ENCODE results near the gene UBTD2. TPM values are rescaled to one million over a fixed set of nuclear protein-coding genes. Genes with fewer than 3 reads are reported as not detected.

The UBTD2 gene
- total RNA-seq, 2 donors from 2014 or later = 13.5 to 20.8 TPM

GRCh38 chr5:172162987-172163343, 120.6 kb downstream of the UBTD2 start:
- ATAC-seq (no peak), DNase-seq (no peak)
- H3K4me1 ChIP-seq = peaks cover 7% of the 10 kb centered on the region
- H3K27me3 ChIP-seq = no peaks in the 10 kb centered on the region
- WGBS, 2 donors = 61 to 70% methylated on average over 5 of the region's 5 CpGs
- H3K36me3 ChIP-seq (replicated peaks in 1 of 2; ENCODE audit: insufficient read depth in 1 of 2, low read depth in 2 of 2) = no peaks in the 10 kb centered on the region
- no peaks in the 10 kb centered on the region for H3K9me3 ChIP-seq
- intact Hi-C loops (cut with DNase I) = no loop called here
- H3K4me3 ChIP-seq = no peak overlapping the region
- H3K27ac ChIP-seq = no peak overlapping the region
- TF ChIP-seq CTCF (IDR thresholded peaks at IDR 0.05) (no peak), POLR2A (IDR thresholded peaks at IDR 0.05) (no peak)

GRCh38 chr5:172162323-172162986, 121.1 kb downstream of the UBTD2 start:
- Histone ChIP-seq H3K36me3 (replicated peaks in 1 of 2; ENCODE audit: insufficient read depth in 1 of 2, low read depth in 2 of 2) (no peaks in the 10 kb centered on the region), H3K4me1 (peaks cover 7% of the 10 kb centered on the region), H3K27me3 (no peaks in the 10 kb centered on the region), H3K9me3 (no peaks in the 10 kb centered on the region), H3K4me3 (no peak overlapping the region), H3K27ac (no peak overlapping the region)
- 89% methylated on average over 5 of the region's 5 CpGs for WGBS, 2 donors
- intact Hi-C loops (cut with DNase I) = no loop called here
- TF ChIP-seq POLR2A (IDR thresholded peaks at IDR 0.05) = no peak
- no peak for TF ChIP-seq CTCF (IDR thresholded peaks at IDR 0.05)
- no peak for DNase-seq
- no peak for ATAC-seq

GRCh38 chr5:172160506-172160905, 123.1 kb downstream of the UBTD2 start:
- Histone ChIP-seq H3K9me3 (no peaks in the 10 kb centered on the region), H3K27ac (no peak overlapping the region), H3K4me1 (peaks cover 7% of the 10 kb centered on the region), H3K27me3 (no peaks in the 10 kb centered on the region), H3K36me3 (replicated peaks in 1 of 2; ENCODE audit: insufficient read depth in 1 of 2, low read depth in 2 of 2) (no peaks in the 10 kb centered on the region), H3K4me3 (no peak overlapping the region)
- intact Hi-C loops (cut with DNase I) = no loop called here
- TF ChIP-seq CTCF (IDR thresholded peaks at IDR 0.05) (no peak), POLR2A (IDR thresholded peaks at IDR 0.05) (no peak)
- 69 to 85% methylated on average over 9 of the region's 9 CpGs for WGBS, 2 donors
- no peak for DNase-seq
- no peak for ATAC-seq

Small RNA genes lying within 50 kb of the gene (small RNA-seq; reads per million reads assigned to genes)
- gene RF00191 = not detected

Other genes starting within 250 kb of the UBTD2 start
- 1 to 10 TPM; 9.1 to 9.9 TPM for gene STK10, start 95.5 kb downstream of the UBTD2 start, total RNA-seq
- gene EFCAB9, start 89.6 kb downstream of the UBTD2 start, total RNA-seq = not detected
- gene SH3PXD2B, start 170.8 kb upstream of the UBTD2 start, total RNA-seq = 10 to 100 TPM in 1 of 2 donors, 1 to 10 TPM in 1; 9.9 to 16.9 TPM